Skin epidermis (tissue), 12 donors: Measurements from ENCODE around the gene LZTFL1.

Source experiments
- H3K27ac ChIP-seq, 21 experiments: fragments of 200-600 bp; sonication (generic) in 11 of 21; one replicate each; pipeline ENCODE4 v1.5.0; 2020; ENCODE audit warnings: mild to moderate bottlenecking in 3 of 21, inconsistent platforms in 2 of 21, moderate library complexity in 2 of 21
- H3K4me3 ChIP-seq, 7 experiments: fragments of 200-600 bp; sonication (generic) in 2 of 7; one replicate each; pipeline ENCODE4 v1.5.0; 2020; ENCODE audit warnings: inconsistent platforms in 2 of 7, mild to moderate bottlenecking in 2 of 7, moderate library complexity in 1 of 7

Gene LZTFL1

DNA sequence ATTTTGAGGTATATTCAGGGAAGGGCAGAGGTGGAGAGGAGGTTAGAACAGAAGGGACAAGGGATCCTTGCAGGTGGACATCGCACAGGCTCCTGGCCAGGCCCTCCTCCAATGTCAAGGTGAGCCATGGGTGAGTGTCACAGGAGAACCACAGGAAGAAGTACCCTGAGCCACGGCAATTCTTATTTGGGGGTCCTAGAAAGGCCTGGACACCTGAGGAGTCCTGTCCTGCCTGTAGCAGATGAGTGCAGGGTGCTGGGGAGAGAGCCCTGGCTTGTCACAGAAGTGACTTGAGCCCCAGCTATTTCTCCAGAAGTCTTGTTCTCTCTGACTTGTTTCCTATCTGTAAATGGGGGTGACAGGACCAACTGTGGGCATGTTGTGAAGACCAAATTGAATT, 49.9 kb downstream of the LZTFL1 start:
- Histone ChIP-seq H3K27ac (no peak overlapping the region), H3K4me3 (no peak overlapping the region)

DNA sequence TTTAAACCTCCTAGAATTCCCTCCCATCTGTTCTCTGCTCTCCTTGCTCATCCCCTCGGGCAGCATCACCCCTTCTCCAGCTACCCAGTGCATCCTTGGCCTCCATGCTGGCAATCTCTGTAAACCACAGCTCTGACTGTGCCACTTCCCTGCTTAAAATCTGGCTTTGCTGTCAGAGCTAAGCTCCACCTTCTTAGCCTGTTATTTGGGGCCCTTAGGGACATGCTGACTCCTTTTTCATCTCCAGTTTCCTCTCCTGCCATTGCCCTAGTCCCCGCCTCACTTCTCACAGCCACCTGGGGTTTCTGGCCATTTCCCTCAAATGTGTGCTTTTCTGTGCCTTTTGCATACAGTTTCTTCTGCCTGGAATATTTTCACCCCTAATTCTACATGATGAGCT, 51.3 kb downstream of the LZTFL1 start:
- H3K27ac ChIP-seq: no peak overlapping the region
- H3K4me3 ChIP-seq: no peak overlapping the region

DNA sequence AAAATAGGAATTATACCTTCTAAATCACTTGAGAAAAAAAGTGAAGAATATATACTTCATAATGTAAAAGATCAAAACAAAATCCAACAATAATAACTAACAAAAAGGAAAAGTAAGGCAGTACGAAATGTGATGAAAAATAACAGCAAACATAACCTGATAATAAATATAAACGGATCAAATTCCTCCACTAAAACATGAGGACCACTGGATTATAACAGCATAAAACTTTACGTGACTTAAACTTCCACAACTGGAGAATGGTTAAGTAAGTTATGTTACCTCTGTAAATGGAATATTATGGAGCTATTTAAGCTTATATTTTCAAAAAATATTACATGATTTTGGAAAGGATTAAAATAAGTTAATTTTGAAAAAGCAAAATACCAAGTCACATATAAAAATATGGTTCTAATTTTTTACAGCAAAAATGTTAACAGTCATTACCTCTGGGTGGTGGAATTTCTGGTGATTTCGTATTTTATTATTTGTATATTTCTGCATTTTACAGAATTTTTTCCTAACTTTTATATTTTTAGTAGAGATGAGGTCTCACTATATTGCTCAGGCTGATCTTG, 52.6 kb downstream of the LZTFL1 start:
- no peak overlapping the region for H3K27ac ChIP-seq
- H3K4me3 ChIP-seq: no peak overlapping the region

DNA sequence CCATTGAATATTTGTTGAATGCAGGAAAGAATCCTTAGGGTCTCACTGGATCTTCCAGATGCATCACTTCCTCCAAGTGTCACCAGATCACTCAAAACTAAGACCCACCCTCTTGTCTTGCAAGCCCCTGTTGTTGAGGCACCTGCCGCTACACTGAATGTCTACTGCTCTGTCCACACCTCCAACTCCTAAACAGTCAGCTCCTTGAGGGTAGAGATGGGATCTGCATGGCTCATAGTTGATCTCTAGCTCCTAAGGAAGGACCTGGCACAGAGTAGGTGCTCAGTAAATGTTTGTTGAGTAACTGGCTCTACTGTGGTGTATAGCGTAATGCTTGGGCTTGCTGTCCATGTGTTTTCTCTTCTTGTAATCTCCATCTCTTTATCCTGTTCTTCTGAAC, 54.4 kb downstream of the LZTFL1 start:
- Histone ChIP-seq H3K27ac (no peak overlapping the region), H3K4me3 (no peak overlapping the region)

GRCh38 chr3:45786801-45787495, 55.0 kb downstream of the LZTFL1 start:
- H3K27ac ChIP-seq: no peak overlapping the region
- no peak overlapping the region for H3K4me3 ChIP-seq

DNA sequence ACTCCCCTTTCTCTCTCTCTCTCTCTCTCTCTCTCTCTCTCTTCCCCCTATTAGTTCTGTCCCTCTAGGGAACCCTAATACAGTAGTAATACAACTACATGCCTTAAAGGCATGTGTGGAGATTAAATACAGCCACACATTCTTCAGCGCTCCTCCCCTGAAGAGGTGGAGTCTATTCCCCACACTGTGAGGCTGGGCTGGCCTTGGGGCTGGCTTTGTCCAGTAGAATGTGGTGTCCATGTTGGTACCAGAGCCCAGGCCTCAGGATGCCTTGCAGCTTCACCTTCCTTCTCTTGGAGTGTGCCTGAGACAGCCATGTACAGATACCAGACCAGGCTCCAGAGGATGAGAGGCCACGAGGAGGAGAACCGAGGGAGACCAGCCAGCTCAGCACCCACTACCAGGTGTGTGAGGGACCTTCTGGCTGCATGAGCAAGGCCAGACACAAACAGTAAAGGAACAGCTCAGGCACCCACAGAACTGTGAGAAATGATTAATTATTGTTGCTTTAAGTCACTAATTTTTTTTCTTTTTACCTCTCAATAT, 56.2 kb downstream of the LZTFL1 start:
- no peak overlapping the region for H3K4me3 ChIP-seq
- H3K27ac ChIP-seq: no peak overlapping the region

DNA sequence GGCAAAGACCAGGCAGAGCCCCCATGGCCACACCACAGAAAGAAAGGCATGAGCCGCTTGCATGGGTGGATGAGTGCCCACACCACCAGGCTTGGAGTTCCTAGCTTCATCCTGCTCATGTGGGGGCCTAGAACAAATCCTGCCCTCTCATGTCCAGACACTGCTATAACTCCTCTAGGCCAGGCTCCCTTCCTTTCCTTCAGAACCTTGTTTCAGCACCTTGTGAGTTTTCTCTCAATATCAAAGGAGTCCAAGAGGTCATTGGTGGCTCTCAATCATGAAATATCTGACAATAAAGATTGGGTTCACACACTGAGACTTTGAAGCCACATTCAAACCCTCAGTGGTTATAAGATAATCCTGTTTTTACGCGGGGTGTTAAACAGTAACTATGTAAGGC, 58.3 kb downstream of the LZTFL1 start:
- H3K27ac ChIP-seq: no peak overlapping the region
- H3K4me3 ChIP-seq: no peak overlapping the region

DNA sequence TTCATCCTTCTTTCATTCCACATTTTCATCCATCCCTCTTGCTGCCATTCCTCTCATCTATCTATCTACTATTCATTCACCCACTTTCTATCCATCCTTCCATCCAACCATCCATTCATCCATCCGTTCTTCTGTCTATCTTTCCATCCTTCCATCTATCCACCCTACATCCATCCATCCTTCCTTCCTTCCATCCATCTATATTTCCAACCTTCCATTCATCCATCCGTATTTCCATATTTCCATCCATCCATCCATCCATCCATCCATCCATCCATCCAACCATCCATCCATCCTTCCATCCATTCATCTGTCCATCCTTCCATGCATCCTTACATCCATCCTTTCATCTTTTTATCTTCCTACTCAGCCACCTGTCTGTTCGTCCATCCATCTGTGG, 59.5 kb downstream of the LZTFL1 start:
- H3K27ac ChIP-seq: no peak overlapping the region
- H3K4me3 ChIP-seq: no peak overlapping the region

DNA sequence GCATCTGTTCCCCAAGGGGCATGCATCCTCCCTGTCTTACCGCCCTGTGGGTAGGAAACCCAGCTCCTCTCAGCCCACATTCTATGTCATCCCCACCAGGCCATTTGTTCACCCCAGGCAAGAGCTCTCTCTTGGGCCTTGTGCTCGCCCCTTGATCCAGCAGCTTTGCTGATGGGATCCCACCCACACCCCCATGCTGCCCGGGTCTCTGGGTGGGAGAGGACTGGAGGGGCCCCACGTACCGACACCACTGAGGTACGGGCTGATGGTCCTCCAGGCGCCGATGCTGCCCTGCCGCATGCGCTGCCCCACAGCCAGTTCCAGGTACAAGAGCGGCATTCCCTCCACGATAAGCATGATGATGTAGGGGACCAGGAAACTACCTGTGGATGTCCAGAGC, 60.1 kb downstream of the LZTFL1 start:
- Histone ChIP-seq H3K27ac (no peak overlapping the region), H3K4me3 (no peak overlapping the region)

GRCh38 chr3:45781271-45781670, 60.6 kb downstream of the LZTFL1 start:
- H3K27ac ChIP-seq: no peak overlapping the region
- H3K4me3 ChIP-seq: no peak overlapping the region

- Histone ChIP-seq H3K4me3 (no peak overlapping the region), H3K27ac (no peak overlapping the region)
Observed at GRCh38 chr3:45779746-45780735, 61.9 kb downstream of the LZTFL1 start.

DNA sequence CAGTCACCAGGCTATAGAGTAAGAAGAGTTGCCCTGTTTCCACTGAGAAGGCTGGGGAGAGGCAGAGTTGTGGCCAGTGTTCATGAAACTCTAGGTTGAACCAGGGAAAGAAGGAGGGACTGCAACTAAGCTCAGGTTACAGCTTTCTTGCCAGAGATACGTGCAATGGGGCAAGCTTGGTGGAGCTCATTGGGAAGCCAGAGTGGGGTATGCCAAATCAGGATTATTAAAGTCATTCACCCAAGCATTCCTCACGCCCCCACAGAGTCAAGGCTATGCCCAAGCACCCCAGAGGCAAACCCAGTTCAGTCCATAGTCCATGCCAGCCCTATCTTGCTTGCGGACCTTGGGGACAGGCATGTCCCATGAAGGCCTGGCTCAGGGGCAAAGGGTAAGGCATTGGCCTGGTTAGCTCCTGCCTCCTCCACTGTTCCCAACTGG, 63.1 kb downstream of the LZTFL1 start:
- H3K27ac ChIP-seq: no peak overlapping the region

GRCh38 chr3:45777746-45778386, 64.1 kb downstream of the LZTFL1 start:
- no peak overlapping the region for H3K27ac ChIP-seq
- H3K4me3 ChIP-seq: no peak overlapping the region

More for the DNA sequence above, 63.1 kb downstream of the LZTFL1 start:
- H3K4me3 ChIP-seq: no peak overlapping the region

GRCh38 chr3:45777111-45777745, 64.7 kb downstream of the LZTFL1 start:
- Histone ChIP-seq H3K4me3 (no peak overlapping the region), H3K27ac (no peak overlapping the region)

GRCh38 chr3:45776611-45777010, 65.3 kb downstream of the LZTFL1 start:
- Histone ChIP-seq H3K4me3 (no peak overlapping the region), H3K27ac (no peak overlapping the region)

GRCh38 chr3:45776301-45776595, 65.7 kb downstream of the LZTFL1 start:
- Histone ChIP-seq H3K27ac (no peak overlapping the region), H3K4me3 (no peak overlapping the region)

DNA sequence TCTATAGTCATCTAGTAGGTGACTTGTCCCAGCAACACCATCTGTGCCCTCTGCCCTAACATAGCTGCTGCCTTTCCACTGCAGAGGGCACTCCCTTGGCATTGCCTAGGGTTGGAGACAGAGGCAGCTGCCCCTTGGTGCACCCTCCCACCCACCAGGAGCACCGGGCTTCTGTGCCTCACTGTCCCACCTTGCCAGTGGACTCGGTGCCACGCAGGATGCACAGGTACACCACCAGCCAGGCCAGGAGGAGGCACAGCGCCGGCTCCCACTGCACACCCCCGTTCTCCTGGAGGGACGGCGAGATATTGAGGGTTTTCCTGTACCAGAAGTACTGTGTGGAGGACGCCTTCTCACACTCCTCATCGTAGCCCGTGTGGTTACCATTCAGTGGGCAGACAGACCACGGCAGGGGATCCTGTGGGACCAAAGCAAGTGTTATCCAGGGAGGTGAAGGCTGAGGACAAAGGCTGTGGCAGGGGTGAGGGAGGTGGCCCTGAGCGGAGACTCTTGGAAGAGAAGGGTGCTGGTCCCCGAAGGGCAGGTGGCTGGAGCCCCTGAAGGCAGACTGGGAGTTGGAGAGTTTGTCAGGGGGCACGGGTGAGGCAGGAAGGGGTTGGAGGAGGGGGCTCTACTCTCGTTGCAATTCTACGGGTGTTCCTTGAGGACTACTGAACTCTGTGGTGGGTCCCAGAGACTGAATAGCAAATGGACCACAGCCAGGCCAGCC, 66.2 kb downstream of the LZTFL1 start:
- H3K4me3 ChIP-seq: no peak overlapping the region
- H3K27ac ChIP-seq: no peak overlapping the region

- no peak overlapping the region for H3K27ac ChIP-seq
Observed at GRCh38 chr3:45774581-45775521, 67.1 kb downstream of the LZTFL1 start.

More at GRCh38 chr3:45774581-45775521, 67.1 kb downstream of the LZTFL1 start:
- H3K4me3 ChIP-seq: no peak overlapping the region
